ENCODE measurements around the gene TOP2A. TPM values are rescaled to one million over a fixed set of nuclear protein-coding genes. Genes with fewer than 3 reads are reported as not detected.

The TOP2A gene
- total RNA-seq, 1 donor from 2014 or later, result 3.3 TPM

DNA sequence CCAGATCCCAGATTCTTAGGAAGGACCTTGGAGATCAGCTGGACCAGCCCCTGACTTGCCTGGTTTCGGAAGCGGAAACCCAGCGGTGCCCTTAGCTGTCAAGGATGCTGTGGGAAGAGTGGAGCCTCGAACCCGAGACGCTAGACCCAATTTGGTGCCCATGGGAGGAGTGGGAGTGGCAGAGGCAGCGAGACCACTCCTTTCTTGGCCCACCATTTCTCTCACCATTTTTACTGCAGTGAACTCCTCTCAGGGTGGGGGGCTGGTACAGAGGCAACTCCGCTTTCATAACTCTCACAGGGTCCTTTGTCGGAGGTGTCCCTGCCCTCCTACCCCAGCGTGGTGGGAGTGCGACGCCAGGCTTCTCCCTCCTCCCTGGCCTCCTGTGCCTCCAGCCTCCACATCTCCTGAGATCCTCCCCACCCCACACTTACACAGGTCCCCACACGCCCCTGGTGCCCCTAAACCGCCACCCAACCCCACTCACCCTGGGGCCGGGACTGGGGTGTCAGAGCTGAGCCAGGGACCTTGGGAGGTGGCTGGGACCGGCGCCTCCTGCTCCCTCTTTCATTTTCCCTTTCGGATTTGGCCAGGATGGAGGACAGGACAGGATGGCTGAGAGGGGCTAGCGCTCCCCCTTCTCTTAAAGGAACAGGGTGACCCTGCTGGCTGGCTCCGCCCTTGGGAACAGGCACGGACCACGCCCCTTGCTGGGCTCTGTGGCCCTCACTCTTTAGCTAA, 53.4 kb downstream of the TOP2A start, which contains the start of gene GJD3:
Gene GJD3 (minus strand): TSS at position 617 of the 741 bp plus-strand sequence. CDS start 922 bp downstream, outside the sequence.
- TF ChIP-seq, protein P1, sequence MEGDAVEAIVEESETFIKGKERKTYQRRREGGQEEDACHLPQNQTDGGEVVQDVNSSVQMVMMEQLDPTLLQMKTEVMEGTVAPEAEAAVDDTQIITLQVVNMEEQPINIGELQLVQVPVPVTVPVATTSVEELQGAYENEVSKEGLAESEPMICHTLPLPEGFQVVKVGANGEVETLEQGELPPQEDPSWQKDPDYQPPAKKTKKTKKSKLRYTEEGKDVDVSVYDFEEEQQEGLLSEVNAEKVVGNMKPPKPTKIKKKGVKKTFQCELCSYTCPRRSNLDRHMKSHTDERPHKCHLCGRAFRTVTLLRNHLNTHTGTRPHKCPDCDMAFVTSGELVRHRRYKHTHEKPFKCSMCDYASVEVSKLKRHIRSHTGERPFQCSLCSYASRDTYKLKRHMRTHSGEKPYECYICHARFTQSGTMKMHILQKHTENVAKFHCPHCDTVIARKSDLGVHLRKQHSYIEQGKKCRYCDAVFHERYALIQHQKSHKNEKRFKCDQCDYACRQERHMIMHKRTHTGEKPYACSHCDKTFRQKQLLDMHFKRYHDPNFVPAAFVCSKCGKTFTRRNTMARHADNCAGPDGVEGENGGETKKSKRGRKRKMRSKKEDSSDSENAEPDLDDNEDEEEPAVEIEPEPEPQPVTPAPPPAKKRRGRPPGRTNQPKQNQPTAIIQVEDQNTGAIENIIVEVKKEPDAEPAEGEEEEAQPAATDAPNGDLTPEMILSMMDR (IDR thresholded peaks at IDR 0.05), result no peak
- Histone ChIP-seq H3K27ac (no peak within 1 kb of the TSS), H3K36me3 (no peaks in the 10 kb centered on the region), H3K9me3 (no peaks in the 10 kb centered on the region), H3K4me1 (peaks cover 6% of the 10 kb centered on the region), H3K4me3 (peak within 1 kb of the TSS; percentile 59), H3K27me3 (no peaks in the 10 kb centered on the region)
- intact Hi-C loops (cut with DNase I), result loop anchor here (10.0 kb wide), 1 partner anchor 171 kb away; no protein-coding TSS in a partner anchor
- DNase-seq, result peak; percentile 66
- ATAC-seq, result no peak

GRCh38 chr17:40363111-40363827, 54.4 kb downstream of the TOP2A start:
- Histone ChIP-seq H3K4me1 (peaks cover 11% of the 10 kb centered on the region), H3K4me3 (peak overlapping the region; percentile 59), H3K27me3 (no peaks in the 10 kb centered on the region), H3K36me3 (no peaks in the 10 kb centered on the region), H3K9me3 (no peaks in the 10 kb centered on the region), H3K27ac (no peak overlapping the region)
- ATAC-seq, result peak; percentile 44
- TF ChIP-seq, protein P1 (IDR thresholded peaks at IDR 0.05), result no peak
- intact Hi-C loops (cut with DNase I), result loop anchor here (10.0 kb wide), 1 partner anchor 172 kb away; no protein-coding TSS in a partner anchor
- DNase-seq, result peak; percentile 79

- TF ChIP-seq, protein P1 (IDR thresholded peaks at IDR 0.05), result peak; percentile 66
- H3K4me1 ChIP-seq, result peaks cover 13% of the 10 kb centered on the region
- no peaks in the 10 kb centered on the region for H3K9me3 ChIP-seq
- H3K27ac ChIP-seq, result no peak overlapping the region
- peak; percentile 94 for DNase-seq
- H3K36me3 ChIP-seq, result no peaks in the 10 kb centered on the region
- H3K4me3 ChIP-seq, result peak overlapping the region; percentile 59
- intact Hi-C loops (cut with DNase I), result loop anchor here (10.0 kb wide), 1 partner anchor 172 kb away; no protein-coding TSS in a partner anchor
- ATAC-seq, result peak; percentile 86
- no peaks in the 10 kb centered on the region for H3K27me3 ChIP-seq
These were observed 55.0 kb downstream of the TOP2A start for GRCh38 chr17:40362696-40363110.

DNA sequence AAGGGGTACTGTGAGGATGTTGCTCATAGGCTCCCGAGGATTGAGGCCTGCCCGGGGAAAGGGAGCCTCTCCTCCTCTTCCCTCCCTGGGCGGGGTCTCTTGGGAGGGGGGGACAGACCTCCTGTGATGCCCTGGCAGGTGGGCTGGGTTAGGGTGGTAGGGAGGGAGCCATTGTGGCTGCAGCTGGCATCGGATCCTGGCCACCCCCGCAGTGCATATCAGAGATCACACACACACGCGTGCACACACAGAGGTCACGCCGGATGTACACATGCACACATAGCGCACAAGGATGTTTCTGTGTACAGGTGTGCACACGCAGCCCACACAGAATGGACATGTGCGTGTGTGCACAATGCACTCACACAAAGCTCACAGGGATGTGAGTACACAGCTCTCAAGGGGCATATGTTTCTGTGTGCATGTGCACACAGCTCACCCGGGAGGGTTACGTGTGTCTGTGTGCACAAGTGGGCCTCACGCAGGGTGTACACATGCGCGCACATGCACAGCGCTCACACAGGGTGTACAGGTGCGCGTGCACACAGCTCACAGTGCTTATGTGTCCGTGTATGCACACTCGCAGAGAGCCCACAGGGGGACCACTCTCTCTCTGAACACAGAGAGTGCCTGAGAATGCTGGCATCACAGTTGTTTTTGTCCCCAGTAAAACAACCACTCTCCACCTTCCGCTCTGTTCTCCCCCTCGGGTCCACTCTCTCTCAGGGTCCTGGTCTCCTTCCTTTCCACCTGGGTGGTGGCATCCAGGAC, 55.6 kb downstream of the TOP2A start:
- Histone ChIP-seq H3K36me3 (no peaks in the 10 kb centered on the region), H3K4me3 (peak overlapping the region; percentile 59), H3K27me3 (no peaks in the 10 kb centered on the region), H3K27ac (no peak overlapping the region), H3K4me1 (peaks cover 17% of the 10 kb centered on the region), H3K9me3 (no peaks in the 10 kb centered on the region)
- no peak for DNase-seq
- TF ChIP-seq, protein P1 (IDR thresholded peaks at IDR 0.05), result no peak
- no peak for ATAC-seq
- intact Hi-C loops (cut with DNase I), result loop anchor here (10.0 kb wide), 1 partner anchor 173 kb away; no protein-coding TSS in a partner anchor
